TTC549 (cell line): Measurements from ENCODE around the gene C10orf90.

Experiments
- FAIRE-seq: peaks from 2 replicates; lab custom pipeline; 2012; peaks lifted over from hg19 to GRCh38; lab: Jason Lieb, UNC

The C10orf90 gene

GRCh38 chr10:126421756-126422256 is 248.7 kb downstream of the C10orf90 start:
- FAIRE-seq = no peak

DNA sequence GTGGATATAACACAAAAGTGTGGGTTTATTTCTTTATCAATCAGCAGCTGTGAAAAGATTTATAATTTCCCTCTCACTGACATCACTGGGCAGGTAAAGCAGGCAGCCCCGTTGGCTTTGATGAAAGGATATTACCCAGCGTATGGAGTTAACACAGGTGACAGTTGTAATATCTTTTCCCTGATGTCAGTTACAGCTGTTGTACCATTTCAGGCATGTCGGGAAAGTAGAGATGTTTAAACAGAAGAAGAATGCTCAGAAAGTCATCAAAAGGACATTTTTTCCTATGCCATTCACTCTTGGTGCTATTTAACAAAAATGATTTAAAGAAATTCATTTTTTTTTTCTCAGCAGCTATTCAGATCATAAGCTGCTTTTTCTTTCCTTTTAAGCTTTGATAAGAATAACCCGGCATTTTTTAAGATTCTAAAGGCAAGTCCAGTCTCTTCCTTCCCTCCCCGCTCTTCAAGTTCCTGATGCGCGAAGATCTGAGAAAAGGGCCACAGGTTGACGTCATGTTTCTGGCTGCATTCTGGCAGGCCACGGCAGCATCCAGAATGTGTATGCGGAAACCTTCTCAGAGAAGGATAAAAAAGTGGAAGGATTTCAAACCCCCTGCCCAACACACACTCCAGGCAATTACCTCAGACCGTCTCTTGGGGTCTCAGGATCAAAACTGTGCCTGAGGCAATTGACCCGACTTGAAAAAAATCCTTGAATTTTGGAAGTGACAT is 249.8 kb downstream of the C10orf90 start:
- no peak for FAIRE-seq

DNA sequence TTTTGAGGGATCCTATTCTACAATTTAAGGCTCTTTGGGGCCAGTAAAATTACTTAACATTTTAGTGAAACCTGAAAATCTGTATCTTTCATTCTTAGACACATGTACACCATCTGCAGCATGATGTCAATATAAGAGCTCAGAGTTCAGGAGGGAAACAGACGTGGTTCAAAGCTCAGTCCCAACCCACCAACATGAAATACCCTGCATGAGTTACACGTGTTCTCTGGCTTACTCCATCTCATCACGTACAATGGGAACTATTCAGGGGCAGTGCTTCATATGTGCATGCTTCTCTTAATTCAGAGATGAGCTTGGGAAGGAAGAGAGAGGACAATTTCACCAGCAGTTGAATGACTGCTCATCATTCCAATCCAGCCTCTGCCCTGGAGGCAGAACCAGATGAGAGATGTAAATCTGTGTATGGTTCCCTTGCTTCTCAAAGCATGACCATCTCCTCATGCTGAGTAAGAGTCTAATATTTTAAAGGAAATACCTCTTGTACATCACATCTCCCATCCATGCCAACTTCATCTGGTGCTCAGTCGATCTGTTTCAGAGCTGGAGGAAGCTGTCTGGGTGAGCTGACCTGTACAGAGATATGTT is 253.2 kb downstream of the C10orf90 start:
- FAIRE-seq = no peak

DNA sequence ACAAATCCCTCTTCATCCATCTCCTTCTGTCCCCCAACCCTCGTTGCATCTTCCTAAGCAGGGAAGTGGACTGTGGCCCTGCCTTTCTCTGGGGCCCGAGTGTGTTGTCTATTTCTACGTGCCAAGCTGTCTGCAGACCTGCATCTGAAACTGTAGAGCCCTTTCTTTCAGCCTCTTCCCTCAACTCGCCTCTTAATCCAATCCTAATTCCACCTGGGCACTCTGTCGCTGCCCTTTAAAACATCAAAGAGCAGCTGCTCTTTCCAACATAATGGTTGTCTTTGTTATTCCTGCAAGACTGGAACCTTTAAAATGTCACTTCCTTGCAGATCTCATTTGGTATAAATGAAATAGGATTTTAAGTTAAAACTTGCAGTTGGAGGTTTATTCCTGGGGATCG is 260.7 kb downstream of the C10orf90 start:
- no peak for FAIRE-seq

DNA sequence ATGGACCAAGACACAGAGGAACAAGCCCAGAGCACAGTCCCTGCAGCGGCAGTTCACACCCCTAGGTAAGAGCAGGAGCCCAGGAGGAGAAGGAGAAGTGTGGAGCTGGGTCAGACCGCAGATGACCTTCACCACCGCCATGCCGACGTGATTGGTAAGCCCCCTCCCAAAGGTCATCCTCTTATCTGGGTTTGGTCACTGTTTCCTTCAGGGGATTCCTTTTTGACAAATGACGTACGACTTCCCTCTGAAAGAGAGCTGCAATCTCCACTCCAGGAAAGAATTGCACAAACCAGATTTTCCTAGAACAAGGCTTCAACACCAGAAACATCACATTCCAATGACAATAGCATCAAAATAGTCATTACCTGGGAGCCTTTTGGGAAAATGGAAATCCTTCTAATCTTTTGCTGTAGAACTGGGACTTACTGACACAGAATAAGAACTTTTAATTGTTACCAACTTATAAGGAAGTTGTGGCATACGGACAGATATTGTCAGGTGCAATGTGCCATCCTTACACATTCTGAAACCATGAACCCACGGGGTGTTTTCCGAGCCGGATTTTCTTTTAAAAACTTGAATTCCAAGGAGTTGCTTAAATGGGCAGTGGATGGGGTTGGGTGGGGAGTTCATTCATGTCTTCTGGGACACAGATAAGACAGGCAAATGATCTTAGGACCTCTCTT is 261.4 kb downstream of the C10orf90 start:
- no peak for FAIRE-seq

DNA sequence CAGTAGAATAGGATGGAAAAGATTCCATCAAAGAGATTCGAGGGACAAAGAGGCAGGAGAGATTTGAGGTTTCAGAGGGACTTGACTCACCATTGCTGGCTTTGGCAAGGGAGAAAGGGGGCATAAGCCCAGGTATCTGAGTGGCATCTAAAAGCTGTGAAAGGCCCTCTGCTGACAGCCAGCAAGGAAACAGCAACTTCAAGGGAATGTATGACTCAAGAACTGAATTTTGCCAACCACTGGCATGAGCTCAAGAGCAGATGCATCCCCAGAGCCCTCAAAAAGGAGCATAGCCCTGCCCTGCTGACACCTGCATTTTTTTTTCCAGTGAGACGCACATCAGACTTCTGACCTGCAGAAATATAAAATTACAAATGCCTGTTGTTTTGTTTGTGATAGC is 262.7 kb downstream of the C10orf90 start:
- no peak for FAIRE-seq

- no peak for FAIRE-seq
These were observed 265.2 kb downstream of the C10orf90 start for GRCh38 chr10:126405239-126405775.

DNA sequence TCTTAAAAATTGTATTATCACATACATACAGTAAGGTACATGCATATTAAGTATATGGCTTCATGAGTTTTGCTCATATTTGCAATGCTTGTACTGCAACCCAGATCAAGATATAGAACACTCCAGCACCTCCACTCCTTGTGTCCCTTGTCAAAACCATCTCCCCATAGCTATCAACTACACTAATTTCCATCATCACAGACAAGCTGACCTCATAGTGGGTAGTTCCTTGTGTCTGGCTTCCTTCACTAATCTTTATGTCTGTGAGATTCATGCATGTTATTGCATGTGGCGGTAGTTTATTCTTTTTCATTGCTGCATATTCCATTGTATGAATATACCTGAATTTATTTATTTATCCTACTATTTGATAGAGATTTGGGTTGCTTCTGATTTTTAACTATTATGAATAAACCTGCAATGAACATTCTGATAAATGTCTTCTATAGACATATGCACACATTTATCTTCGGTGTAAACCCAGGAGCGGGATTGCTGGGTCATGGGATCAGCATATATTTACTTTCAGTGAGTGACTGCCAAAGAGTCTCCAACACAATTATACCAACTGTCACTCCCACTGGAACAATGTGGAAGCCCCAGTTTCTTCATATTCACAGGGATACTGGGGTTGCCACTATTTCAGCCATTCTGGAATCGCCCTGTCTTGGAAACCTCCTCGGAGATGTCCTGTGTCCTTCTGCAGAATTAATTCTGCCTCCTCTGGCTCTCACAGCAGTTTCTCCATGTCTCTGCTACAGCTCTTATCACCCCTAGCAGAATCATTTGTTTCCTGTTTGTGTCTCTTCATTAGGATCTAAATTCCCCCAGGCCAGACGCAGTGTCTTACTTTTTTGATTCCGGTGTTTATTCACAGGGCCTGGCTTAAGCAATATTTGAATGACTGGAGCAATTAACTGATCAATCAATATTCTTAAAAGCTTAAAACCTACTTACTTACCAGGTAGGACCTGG is 267.5 kb downstream of the C10orf90 start:
- FAIRE-seq = no peak

DNA sequence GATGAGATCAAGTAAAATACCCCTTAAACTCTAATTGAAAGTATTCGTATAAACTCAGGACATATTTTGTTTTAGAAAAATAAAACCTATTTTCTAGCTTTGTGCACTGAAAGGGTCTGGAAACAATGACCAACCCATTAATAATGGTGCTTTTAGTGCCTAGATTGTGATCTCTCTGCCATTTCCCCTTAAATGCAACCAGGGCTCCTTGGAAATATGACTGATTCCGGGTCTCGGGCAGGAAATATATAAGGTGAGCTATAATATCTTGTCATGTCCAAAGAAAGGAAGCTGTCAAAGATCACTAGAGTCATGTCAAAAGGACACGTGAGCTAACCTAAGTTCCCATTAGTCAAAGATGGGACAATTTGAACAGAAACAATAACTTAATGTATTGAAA is 269.9 kb downstream of the C10orf90 start:
- no peak for FAIRE-seq

DNA sequence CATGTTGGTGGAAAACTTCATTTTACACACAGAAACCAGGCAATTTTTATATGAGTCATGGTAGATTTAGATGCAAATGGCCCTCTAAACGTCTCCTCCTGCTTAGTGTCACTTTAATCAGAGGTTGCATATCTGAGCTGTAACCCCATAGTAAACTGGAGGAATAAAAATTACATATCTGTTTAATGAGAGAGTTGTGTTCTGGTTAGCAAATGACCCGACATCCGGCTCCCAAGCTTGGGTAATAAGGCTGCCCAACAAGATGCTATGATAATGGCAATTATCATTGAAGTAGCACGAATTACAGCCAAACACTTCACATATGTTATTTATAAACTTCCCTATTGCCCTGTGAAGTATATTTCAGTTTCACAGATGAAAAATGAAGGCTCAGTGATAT is 271.6 kb downstream of the C10orf90 start:
- FAIRE-seq = no peak

DNA sequence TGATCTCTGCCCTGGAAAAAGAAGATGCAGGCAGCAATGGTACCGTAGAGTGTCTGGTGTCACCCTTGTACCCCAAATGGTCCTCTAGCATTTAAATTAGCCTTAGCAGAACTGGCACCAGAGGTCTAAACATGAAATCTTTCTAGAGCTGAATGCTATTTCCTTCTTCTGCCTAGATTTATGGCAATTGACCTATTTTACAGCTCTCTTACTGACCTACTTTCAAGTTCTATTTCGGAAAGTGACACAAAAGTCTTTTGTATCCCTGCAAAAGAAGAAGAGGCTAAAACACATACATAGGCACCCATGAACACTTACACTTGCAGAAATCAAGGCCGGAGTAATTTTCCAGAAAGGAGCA is 272.1 kb downstream of the C10orf90 start:
- no peak for FAIRE-seq

GRCh38 chr10:126397640-126398382 is 272.7 kb downstream of the C10orf90 start:
- no peak for FAIRE-seq

GRCh38 chr10:126397156-126397555 is 273.3 kb downstream of the C10orf90 start:
- FAIRE-seq = no peak

GRCh38 chr10:126394948-126395347 is 275.5 kb downstream of the C10orf90 start:
- FAIRE-seq = no peak

GRCh38 chr10:126393076-126393475 is 277.4 kb downstream of the C10orf90 start:
- FAIRE-seq = no peak

GRCh38 chr10:126392469-126392868 is 278.0 kb downstream of the C10orf90 start:
- FAIRE-seq = no peak

- no peak for FAIRE-seq
These were observed 278.4 kb downstream of the C10orf90 start for GRCh38 chr10:126392068-126392467.

DNA sequence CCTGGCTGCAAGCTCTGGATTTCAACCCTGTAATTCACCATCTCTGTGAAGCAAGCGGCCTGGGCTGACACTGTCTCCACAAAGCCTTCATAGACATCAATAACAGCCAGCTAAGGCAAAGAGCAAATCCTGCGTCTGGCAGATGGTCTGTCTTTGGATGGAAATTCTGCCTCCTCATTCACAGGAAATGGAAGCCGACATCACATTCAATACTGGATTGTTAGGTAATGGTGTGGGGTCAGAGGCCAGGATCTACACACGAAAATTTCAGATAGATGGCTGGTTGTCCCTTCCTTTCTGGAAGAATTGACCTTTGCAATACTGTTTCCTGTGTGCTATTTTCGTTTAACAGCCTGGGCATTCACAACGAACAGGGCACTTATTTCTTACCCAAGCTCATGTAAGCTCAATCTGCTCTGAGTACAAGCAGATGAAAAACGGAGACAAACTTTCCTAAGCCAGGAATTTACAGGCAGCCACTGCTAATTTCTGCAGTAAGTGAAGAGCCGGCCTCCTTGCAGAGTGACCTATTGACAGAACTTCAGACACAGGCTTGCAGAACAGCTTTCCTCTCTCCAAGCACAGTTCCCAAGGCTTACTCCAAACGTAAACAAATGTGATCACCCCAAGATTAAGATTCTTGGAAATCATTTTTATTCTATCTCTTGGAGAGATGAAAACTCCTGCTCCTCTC is 279.2 kb downstream of the C10orf90 start:
- no peak for FAIRE-seq

DNA sequence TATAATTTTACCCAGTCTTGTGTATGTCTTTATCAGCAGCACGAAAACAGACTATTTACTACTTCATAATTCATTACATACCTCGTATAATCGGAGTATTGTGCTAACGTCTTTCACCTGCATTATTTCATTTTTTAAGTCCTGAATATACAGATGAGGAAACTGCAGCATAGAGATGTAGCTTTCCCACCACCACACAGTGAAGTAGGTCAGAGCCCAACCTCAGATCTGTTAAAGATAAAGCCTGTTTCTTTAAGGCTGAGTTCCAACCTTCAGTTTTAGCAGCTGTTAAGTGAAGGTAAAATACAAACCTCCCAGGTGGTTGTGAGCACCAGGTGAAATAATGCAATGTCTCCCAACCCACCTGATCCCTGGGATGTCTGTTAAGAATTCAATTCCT is 280.2 kb downstream of the C10orf90 start:
- FAIRE-seq = no peak
